HUES48 (cell line): ENCODE data around the gene PRR36.

Source experiments
- H3K27ac ChIP-seq: one replicate; pipeline ENCODE4 v1.7.0; 2013; ENCODE audit warnings: low read depth, low read length, inconsistent platforms
- H3K27me3 ChIP-seq: 2 replicates; pipeline ENCODE4 v1.6.1; 2013; ENCODE audit warnings: mild to moderate bottlenecking, low read length; ENCODE audit not compliant: control insufficient read depth, insufficient read depth
- H3K36me3 ChIP-seq: 2 replicates; pipeline ENCODE4 v1.6.1; 2013; ENCODE audit warnings: low read length; ENCODE audit not compliant: control insufficient read depth, insufficient read depth
- H3K4me1 ChIP-seq: 2 replicates; pipeline ENCODE4 v1.6.1; 2013; ENCODE audit warnings: mild to moderate bottlenecking, low read length; ENCODE audit not compliant: control insufficient read depth, insufficient read depth
- H3K4me3 ChIP-seq: 2 replicates; pipeline ENCODE4 v1.5.1; 2013; ENCODE audit warnings: mild to moderate bottlenecking, low read depth, low read length
- H3K9ac ChIP-seq: 2 replicates; pipeline ENCODE4 v1.6.1; 2013; ENCODE audit warnings: mild to moderate bottlenecking, low read depth, low read length, moderate library complexity
- H3K9me3 ChIP-seq: 2 replicates; pipeline ENCODE4 v1.6.1; 2013; ENCODE audit warnings: low read length; ENCODE audit not compliant: control insufficient read depth, insufficient read depth

The PRR36 gene

DNA sequence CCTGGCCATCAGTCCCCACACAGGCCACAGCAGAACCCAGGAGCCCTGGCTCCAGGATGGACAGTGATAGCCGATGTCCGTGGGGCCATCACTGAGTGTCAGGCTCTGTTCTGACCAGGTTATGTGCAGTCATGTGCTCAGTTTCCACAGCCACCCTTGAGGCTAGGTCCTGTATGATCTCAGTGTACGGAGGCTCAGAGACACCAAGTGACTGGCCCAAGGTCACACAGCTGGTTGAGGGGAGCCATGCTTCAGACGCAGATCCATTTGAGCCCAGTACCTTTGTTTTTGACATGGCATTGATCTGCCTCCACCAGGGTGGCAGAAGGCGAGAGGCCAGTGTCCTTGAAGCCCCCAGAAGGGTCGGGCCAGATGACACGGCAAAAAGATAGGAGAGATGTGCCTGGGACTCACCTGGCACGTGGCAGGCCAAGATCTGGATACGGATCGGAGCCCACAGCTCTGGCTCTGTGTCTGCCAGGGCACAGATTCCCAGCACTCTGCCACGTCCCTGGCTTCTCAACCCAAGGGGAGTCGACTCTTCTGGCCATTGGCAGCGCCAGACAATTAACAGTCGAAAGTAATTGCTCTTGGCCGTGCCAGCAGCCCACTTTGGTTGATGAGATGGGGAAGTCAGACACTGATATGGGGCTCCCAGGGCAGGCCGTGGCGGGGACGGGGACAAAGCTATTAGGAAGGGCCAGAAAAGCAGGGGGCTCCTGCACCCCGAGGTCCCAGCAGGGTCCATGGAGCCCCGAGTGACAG lies 28.6 kb downstream of the PRR36 start:
- peaks cover 5% of the 10 kb centered on the region; the same call in 1 of the 2 replicates for H3K9me3 ChIP-seq
- no peak overlapping the region for H3K27ac ChIP-seq
- H3K4me1 ChIP-seq, result no peaks in the 10 kb centered on the region
- no peak overlapping the region for H3K9ac ChIP-seq
- no peak overlapping the region for H3K4me3 ChIP-seq
- no peaks in the 10 kb centered on the region for H3K36me3 ChIP-seq
- H3K27me3 ChIP-seq, result no peaks in the 10 kb centered on the region

DNA sequence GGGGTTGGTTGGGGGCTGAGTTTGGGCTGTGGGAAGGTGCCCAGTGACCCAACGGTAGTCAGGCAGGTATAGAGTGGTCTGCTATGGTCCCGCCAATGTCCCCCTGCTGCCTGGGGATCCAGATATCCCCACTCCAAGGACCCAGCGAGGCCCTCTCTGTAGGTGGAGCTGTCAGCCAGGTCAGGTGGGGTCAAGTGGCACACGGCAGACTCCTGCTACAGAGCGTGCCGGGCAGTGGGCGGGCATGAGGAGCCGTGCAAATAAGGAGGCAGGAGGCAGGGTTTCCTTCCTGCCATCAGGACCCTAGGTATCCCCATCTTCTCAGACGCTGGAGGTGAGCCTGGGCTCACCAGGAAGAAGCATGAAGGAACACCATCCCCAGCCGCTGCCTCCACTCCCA lies 29.2 kb downstream of the PRR36 start:
- Histone ChIP-seq H3K36me3 (no peaks in the 10 kb centered on the region), H3K4me1 (no peaks in the 10 kb centered on the region), H3K4me3 (no peak overlapping the region), H3K27me3 (no peaks in the 10 kb centered on the region), H3K9ac (no peak overlapping the region), H3K27ac (no peak overlapping the region), H3K9me3 (peaks cover 5% of the 10 kb centered on the region; the same call in 1 of the 2 replicates)

DNA sequence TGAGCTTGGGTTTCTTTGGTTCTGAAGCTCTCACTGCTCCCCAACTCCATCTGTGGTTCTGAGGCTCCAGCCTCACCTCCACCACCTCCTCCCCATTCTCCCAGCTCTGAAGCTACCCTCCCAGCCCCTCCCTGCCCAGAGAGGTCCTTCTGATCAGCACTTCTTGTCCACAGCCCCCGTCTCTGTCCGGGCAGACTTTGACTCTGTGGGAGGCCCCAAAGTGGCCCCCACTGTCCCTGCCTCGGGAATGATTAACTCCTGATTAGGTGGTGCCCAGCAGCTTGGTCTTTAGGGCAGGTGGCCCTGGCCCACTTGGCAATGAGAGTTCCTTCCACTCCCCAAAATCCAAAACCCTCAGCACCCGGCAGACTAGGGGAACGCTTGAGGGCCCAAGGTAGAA lies 29.8 kb downstream of the PRR36 start:
- peaks cover 5% of the 10 kb centered on the region; the same call in 1 of the 2 replicates for H3K9me3 ChIP-seq
- H3K9ac ChIP-seq, result no peak overlapping the region
- H3K27me3 ChIP-seq, result no peaks in the 10 kb centered on the region
- no peaks in the 10 kb centered on the region for H3K36me3 ChIP-seq
- H3K4me3 ChIP-seq, result no peak overlapping the region
- no peak overlapping the region for H3K27ac ChIP-seq
- no peaks in the 10 kb centered on the region for H3K4me1 ChIP-seq

DNA sequence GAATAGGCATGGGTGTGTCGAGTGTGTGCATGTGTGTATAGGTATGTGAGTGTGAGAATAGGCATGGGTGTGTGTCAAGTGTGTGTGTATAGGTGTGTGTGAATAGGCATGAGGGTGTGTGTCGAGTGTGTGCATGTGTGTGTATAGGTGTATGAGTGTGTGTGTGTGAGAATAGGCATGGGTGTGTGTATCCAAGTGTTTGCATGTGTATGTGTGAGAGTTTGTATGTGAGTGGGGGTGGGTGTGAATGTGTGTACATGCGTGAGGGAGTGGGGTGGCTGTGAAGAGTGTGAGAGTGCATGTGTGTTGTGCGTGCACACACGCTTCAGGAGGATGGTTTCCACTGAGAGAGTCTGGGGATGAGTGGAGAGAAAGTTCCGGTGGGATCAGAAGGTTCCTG lies 30.7 kb downstream of the PRR36 start:
- no peak overlapping the region for H3K27ac ChIP-seq
- no peaks in the 10 kb centered on the region for H3K27me3 ChIP-seq
- no peak overlapping the region for H3K4me3 ChIP-seq
- H3K9me3 ChIP-seq, result peaks cover 5% of the 10 kb centered on the region; the same call in 1 of the 2 replicates
- H3K36me3 ChIP-seq, result no peaks in the 10 kb centered on the region
- H3K9ac ChIP-seq, result no peak overlapping the region
- no peaks in the 10 kb centered on the region for H3K4me1 ChIP-seq

DNA sequence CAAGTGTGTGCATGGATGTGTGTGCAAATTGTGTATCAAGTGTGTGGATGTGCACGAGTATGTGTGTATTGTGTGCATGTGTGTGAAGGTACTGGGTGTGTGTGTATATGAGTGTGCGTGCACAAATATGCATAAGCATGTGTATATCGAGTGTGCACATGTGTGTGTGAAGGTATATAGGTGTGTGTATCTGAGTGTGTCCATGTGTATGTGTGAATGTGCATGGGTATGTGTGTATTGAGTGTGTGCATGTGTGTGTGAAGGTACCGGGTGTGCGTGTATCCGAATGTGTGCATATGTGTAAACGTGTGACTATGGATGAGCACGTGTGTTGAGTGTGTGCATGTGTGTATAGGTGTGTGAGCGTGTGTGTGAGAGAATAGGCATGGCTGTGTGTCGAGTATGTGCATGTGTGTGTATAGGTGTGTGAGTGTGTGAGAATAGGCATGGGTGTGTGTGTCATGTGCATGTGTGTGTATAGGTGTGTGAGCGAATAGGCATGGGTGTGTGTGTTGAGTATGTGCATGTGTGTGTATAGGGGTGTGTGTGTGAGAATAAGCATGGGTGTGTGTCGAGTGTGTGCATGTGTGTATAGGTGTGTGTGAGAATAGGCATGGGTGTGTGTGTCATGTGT lies 31.4 kb downstream of the PRR36 start:
- no peak overlapping the region for H3K27ac ChIP-seq
- H3K36me3 ChIP-seq, result no peaks in the 10 kb centered on the region
- H3K27me3 ChIP-seq, result no peaks in the 10 kb centered on the region
- H3K9me3 ChIP-seq, result peaks cover 5% of the 10 kb centered on the region; the same call in 1 of the 2 replicates
- H3K9ac ChIP-seq, result no peak overlapping the region
- H3K4me1 ChIP-seq, result no peaks in the 10 kb centered on the region
- H3K4me3 ChIP-seq, result no peak overlapping the region

DNA sequence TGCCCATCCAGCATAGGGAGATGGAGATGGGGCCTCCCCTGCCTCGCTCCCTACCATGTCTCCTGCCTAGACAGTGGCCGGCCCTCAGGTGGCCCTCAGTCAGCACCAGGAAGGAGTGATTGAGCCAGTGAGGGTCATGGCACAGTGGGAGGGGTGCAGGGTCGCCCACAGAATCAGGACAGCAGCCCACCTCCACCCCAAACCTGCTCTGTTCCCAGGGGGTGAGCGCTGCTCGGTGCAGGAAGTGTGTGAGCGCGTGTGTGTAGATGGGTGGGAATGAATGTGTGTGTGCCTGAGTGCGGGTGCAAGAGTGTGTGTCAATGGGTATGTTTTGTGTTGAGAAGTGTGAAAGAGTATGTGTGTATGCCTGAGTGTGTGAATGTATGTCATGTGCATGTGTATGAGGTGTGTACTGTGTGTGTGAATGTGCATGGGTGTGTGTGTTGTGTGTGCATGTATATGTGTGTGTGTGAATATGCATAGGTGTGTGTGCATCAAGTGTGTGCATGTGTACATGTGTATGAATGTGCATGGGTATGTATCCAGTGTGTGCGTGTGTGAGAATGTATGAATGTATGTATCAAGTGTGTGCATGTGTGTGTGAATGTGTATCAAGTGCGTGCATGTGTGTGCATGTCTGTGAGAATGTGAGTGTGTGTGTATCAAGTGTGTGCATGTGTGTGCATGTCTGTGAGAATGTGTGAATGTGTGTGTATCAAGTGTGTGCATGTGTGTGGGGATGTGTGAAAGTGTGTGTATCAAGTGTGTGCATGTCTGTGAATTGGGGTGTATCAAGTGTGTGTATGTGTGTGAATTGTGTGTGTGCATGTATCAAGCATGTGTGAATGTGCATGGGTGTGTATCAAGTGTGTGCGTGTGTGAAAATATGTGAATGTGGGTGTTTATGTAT lies 32.2 kb downstream of the PRR36 start:
- Histone ChIP-seq H3K27me3 (no peaks in the 10 kb centered on the region), H3K9me3 (peaks cover 5% of the 10 kb centered on the region; the same call in 1 of the 2 replicates), H3K4me3 (no peak overlapping the region)

DNA sequence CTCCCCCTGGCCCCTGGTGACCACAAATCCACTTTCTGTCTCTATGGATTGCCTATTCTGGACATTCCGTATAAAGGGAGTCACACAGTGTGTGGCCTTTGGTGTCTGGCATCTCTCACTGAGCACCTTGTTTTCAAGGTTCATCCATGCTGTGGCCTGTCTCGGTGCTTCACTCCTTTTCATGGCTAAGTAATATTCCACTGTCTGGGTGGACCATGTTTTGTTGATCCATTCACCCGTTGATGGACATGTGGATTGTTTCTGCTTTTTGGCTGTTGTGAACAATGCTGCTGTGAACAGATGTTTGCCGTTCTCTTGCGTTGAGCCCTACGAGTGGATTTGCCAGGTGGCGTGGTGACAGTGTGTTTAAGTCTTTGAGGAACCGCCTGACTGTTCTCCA lies 33.6 kb downstream of the PRR36 start:
- Histone ChIP-seq H3K36me3 (no peaks in the 10 kb centered on the region), H3K4me3 (no peak overlapping the region), H3K4me1 (no peaks in the 10 kb centered on the region), H3K27ac (no peak overlapping the region), H3K9ac (no peak overlapping the region), H3K27me3 (no peaks in the 10 kb centered on the region), H3K9me3 (peaks cover 5% of the 10 kb centered on the region; the same call in 1 of the 2 replicates)

More for the DNA sequence above, 32.2 kb downstream of the PRR36 start:
- Histone ChIP-seq H3K27ac (no peak overlapping the region), H3K9ac (no peak overlapping the region), H3K4me1 (no peaks in the 10 kb centered on the region), H3K36me3 (no peaks in the 10 kb centered on the region)

DNA sequence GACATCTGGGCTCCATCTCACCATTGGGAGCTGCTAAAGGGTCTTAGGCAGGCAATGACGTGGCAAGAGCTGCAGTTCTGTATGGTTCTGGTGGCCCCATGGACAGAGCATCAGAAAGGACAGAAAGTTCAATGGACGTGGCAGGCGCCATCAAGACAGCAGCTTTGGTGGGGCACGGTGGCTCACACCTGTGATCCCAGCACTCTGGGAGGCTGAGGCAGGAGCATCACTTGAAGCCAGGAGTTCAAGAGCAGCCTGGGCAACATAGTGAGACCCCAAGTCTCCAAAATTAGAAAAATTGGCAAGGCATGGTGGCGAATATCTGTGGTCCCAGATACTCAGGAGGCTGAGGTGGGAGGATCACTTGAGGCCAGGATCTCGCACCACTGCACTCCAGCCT lies 34.7 kb downstream of the PRR36 start:
- peaks cover 5% of the 10 kb centered on the region; the same call in 1 of the 2 replicates for H3K9me3 ChIP-seq
- no peaks in the 10 kb centered on the region for H3K36me3 ChIP-seq
- H3K27ac ChIP-seq, result no peak overlapping the region
- H3K27me3 ChIP-seq, result no peaks in the 10 kb centered on the region
- no peak overlapping the region for H3K4me3 ChIP-seq
- no peak overlapping the region for H3K9ac ChIP-seq
- H3K4me1 ChIP-seq, result no peaks in the 10 kb centered on the region

DNA sequence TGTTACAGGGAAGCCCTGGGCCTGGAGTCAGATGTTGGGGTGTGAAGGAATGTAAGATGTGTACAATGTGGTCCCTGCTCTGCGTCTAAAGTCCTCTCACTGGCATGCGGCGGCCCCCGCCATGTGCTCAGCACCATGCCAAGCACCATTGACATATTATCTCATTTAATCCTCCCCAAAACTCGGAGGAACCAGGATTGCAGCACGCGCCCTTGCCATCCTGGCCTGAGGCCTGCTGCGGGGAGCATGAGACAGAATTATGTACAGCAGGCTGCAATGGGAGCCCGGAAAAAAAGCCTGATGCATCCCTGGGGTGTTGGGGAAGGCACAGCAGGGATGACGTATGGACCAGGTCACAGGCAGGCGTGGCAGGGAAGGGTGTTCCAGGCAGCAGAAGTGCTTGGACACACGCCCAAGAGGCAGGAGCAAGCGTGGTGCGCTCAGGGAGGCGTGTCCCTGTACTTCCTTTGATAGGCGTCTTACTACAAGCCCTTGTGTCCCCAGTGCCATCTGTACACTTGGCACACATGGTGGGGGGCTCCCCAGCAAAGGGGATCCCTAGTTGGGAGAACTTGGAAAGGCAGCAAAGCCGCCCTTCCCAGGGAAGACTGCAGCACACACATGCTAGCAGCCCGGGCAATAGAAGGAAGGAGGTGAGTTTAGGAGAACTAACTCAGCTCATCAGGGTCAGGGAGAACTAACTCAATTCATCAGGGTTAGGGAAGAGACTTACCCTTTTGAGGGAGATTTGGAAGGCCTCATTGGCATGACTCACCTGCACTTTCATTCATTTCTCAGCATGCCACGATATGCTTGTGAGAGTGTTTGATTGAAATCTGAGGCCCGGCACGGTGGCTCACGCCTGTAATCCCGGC lies 40.7 kb downstream of the PRR36 start:
- H3K4me1 ChIP-seq, result 0 out of 2 replicates have a peak, but pooled peaks cover 7% of the 10 kb centered on the region
- H3K9ac ChIP-seq, result no peak overlapping the region
- H3K4me3 ChIP-seq, result no peak overlapping the region
- H3K36me3 ChIP-seq, result no peaks in the 10 kb centered on the region
- no peaks in the 10 kb centered on the region for H3K9me3 ChIP-seq
- H3K27ac ChIP-seq, result no peak overlapping the region
- no peaks in the 10 kb centered on the region for H3K27me3 ChIP-seq

DNA sequence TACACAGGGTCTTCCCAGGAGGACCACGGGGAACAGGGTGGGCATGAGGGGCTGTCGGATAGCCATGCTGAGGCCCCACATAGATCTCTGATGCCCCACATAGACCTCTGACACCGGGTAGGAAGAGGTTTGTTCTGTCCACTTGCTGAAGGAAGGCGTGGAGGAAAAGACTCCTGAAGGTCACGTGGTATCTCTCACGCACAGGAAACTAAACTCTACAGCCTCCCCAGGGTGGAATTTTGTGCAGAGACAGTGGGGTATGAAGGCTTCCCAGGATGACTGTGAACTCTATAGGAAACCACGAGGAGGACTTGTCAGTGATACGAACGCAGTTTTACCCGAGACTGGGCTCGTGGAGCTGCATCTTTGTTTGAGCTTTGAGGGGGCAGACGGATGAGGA lies 41.4 kb downstream of the PRR36 start:
- Histone ChIP-seq H3K27me3 (peaks cover under 1% of the 10 kb centered on the region; the same call in 1 of the 2 replicates), H3K36me3 (no peaks in the 10 kb centered on the region), H3K4me1 (0 out of 2 replicates have a peak, but pooled peaks cover 7% of the 10 kb centered on the region), H3K9ac (no peak overlapping the region), H3K9me3 (no peaks in the 10 kb centered on the region), H3K4me3 (no peak overlapping the region), H3K27ac (no peak overlapping the region)
